HepG2 (cell line): ENCODE measurements around the gene MOCS1. TPM values are rescaled to one million over a fixed set of nuclear protein-coding genes. Genes with fewer than 3 reads are reported as not detected.

Source experiments
- ATAC-seq: fragments of 200-7000 bp; cut with Tn5 transposase; 3 replicates; pipeline ENCODE4 v1.9.1; 2020; ENCODE audit warnings: mild to moderate bottlenecking, moderate library complexity
- BruUV-seq: library from RNA; stranded (reverse); fragments of 400-500 nt; replicated peaks from 2 replicates; lab custom pipeline; 2021; lab: Mats Ljungman, UMichigan
- CTCF ChIA-PET: fragments of 300-600 bp; formaldehyde crosslinking; extraction: SDS; loops from one replicate; lab custom pipeline; 2021; ENCODE audit warnings: low total read pairs, inconsistent platforms, low intra/inter-chr PET ratio; lab: Yijun Ruan, JAX
- POLR2A ChIA-PET: fragments of 350-600 bp; sonication (Branson Sonifier 250); formaldehyde crosslinking; loops from one replicate; lab custom pipeline; 2020; ENCODE audit warnings: antibody characterized with exemption, inconsistent platforms; lab: Yijun Ruan, JAX
- DNase-seq: peaks from one replicate; pipeline ENCODE4 v3.0.0-alpha.2; 2015; ENCODE audit warnings: low spot score
- FAIRE-seq: peaks from 3 replicates; lab custom pipeline; 2011; peaks lifted over from hg19 to GRCh38; lab: Jason Lieb, UNC
- H2AFZ ChIP-seq: one replicate; pipeline ENCODE4 v1.6.1; 2011; ENCODE audit warnings: low read length, inconsistent platforms
- H3K27ac ChIP-seq: fragments of 300-600 bp; 3 replicates; pipeline ENCODE4 v1.8.0; 2011; ENCODE audit warnings: mixed run types, mild to moderate bottlenecking, mixed read lengths, low read length, inconsistent platforms; ENCODE audit not compliant: insufficient read depth; ENCODE audit errors: extremely low read length
- H3K27me3 ChIP-seq, 2 experiments: fragments of 200-600 bp in 1 of 2; 2 replicates in 1 of 2; 3 replicates in 1 of 2; pipeline versions ENCODE4 v1.6.0 to v1.8.0; 2011; ENCODE audit warnings: low read length in 2 of 2, mild to moderate bottlenecking in 2 of 2, moderate library complexity in 2 of 2, inconsistent platforms in 1 of 2; ENCODE audit not compliant: insufficient read depth in 2 of 2, control insufficient read depth in 1 of 2
- H3K36me3 ChIP-seq, 2 experiments: fragments of 200-600 bp in 1 of 2; replicated peaks in 1 of 2; 2 replicates in 1 of 2; 3 replicates in 1 of 2; pipeline versions ENCODE4 v1.5.1 to v1.8.0; 2011; ENCODE audit warnings: low read length in 2 of 2, inconsistent platforms in 1 of 2; ENCODE audit not compliant: insufficient read depth in 2 of 2, control insufficient read depth in 1 of 2
- H3K4me1 ChIP-seq: 2 replicates; pipeline ENCODE4 v1.5.1; 2012; ENCODE audit warnings: low read length, inconsistent platforms; ENCODE audit not compliant: insufficient read depth
- H3K4me2 ChIP-seq: 2 replicates; pipeline ENCODE4 v1.6.0; 2011; ENCODE audit warnings: low read depth, low read length, inconsistent platforms
- H3K4me3 ChIP-seq, 3 experiments: fragments of 200-600 bp in 1 of 3; sonication (generic), shearing (Covaris generic) in 1 of 3; replicated peaks in 1 of 3; 2 replicates each; pipeline ENCODE4 v1.5.1; 2011 to 2016; ENCODE audit warnings: low read length in 3 of 3, inconsistent platforms in 2 of 3, low read depth in 2 of 3, mild to moderate bottlenecking in 2 of 3, control low read depth in 1 of 3, mixed read lengths in 1 of 3; ENCODE audit not compliant: insufficient read depth in 1 of 3
- H3K79me2 ChIP-seq: one replicate; pipeline ENCODE4 v1.6.1; 2011; ENCODE audit warnings: low read length, inconsistent platforms; ENCODE audit not compliant: insufficient read depth
- H3K9ac ChIP-seq: 2 replicates; pipeline ENCODE4 v1.6.0; 2011; ENCODE audit warnings: mild to moderate bottlenecking, low read depth, low read length, inconsistent platforms; ENCODE audit not compliant: insufficient read depth
- H3K9me3 ChIP-seq: 2 replicates; pipeline ENCODE4 v1.5.1; 2012; ENCODE audit warnings: mild to moderate bottlenecking, low read length
- H4K20me1 ChIP-seq: 2 replicates; pipeline ENCODE4 v1.6.0; 2011; ENCODE audit warnings: inconsistent platforms, mild to moderate bottlenecking, low read length, moderate library complexity; ENCODE audit not compliant: insufficient read depth
- CAMTA2 ChIP-seq: sonication (generic); formaldehyde crosslinking; IDR thresholded peaks from 2 replicates; pipeline ENCODE4 v1.4.0; 2020; ENCODE audit warnings: mild to moderate bottlenecking, missing genetic modification reagents, borderline replicate concordance
- CCAR2 ChIP-seq: fragments of 200-400 bp; formaldehyde crosslinking; optimal IDR thresholded peaks from 2 replicates; pipeline ENCODE3; 2018; ENCODE audit warnings: low read depth, mild to moderate bottlenecking, low read length, moderate library complexity
- ERF ChIP-seq: IDR thresholded peaks from 2 replicates; pipeline ENCODE4 v1.6.1; 2018; ENCODE audit warnings: missing biosample characterization, missing genetic modification reagents
- KMT2A ChIP-seq: sonication (generic); formaldehyde crosslinking; IDR thresholded peaks from 2 replicates; pipeline ENCODE4 v1.4.0; 2020; ENCODE audit warnings: missing genetic modification reagents
- LCORL ChIP-seq, 2 experiments: fragments of 450-650 bp in 1 of 2; sonication (generic) in 1 of 2; formaldehyde crosslinking in 1 of 2; IDR thresholded peaks; 2 replicates each; pipeline versions ENCODE4 v1.5.0 to v1.6.1; 2017 to 2020; ENCODE audit warnings: antibody characterized with exemption in 1 of 2, missing genetic modification reagents in 1 of 2
- MIXL1 ChIP-seq: IDR thresholded peaks from 2 replicates; pipeline ENCODE4 v1.6.1; 2016
- RAD51 ChIP-seq: fragments of 450-650 bp; IDR thresholded peaks from 2 replicates; pipeline ENCODE4 v1.6.1; 2016; ENCODE audit warnings: borderline replicate concordance
- RCOR2 ChIP-seq: IDR thresholded peaks from 2 replicates; pipeline ENCODE4 v1.6.1; 2016; ENCODE audit warnings: missing biosample characterization, missing genetic modification reagents
- SMARCE1 ChIP-seq: fragments of 450-650 bp; IDR thresholded peaks from 2 replicates; pipeline ENCODE4 v1.6.1; 2017; ENCODE audit warnings: borderline replicate concordance
- STAG1 ChIP-seq: sonication (generic); formaldehyde crosslinking; IDR thresholded peaks from 2 replicates; pipeline ENCODE4 v1.4.0; 2020; ENCODE audit warnings: missing genetic modification reagents
- YEATS4 ChIP-seq: sonication (generic); formaldehyde crosslinking; IDR thresholded peaks from 2 replicates; pipeline ENCODE4 v1.4.0; 2020; ENCODE audit warnings: missing genetic modification reagents, borderline replicate concordance
- ZKSCAN8 ChIP-seq: IDR thresholded peaks from 2 replicates; pipeline ENCODE4 v1.6.1; 2016; ENCODE audit warnings: borderline replicate concordance, missing genetic modification reagents, missing compliant biosample characterization
- ZNF430 ChIP-seq: sonication (generic); formaldehyde crosslinking; IDR thresholded peaks from 2 replicates; pipeline ENCODE4 v1.9.0; 2021; ENCODE audit warnings: mild to moderate bottlenecking, missing genetic modification reagents
- ZNF431 ChIP-seq: sonication (generic); formaldehyde crosslinking; IDR thresholded peaks from 2 replicates; pipeline ENCODE4 v1.9.0; 2022; ENCODE audit warnings: missing genetic modification reagents, low read depth, mild to moderate bottlenecking, borderline replicate concordance
- ZNF589 ChIP-seq: sonication (generic); formaldehyde crosslinking; conservative IDR thresholded peaks from 2 replicates; pipeline ENCODE4 v1.8.0; 2022; ENCODE audit warnings: mild to moderate bottlenecking, moderate library complexity, missing genetic modification reagents
- ZNF670 ChIP-seq: sonication (generic); formaldehyde crosslinking; IDR thresholded peaks from 2 replicates; pipeline ENCODE4 v1.8.0; 2022; ENCODE audit warnings: mild to moderate bottlenecking, missing genetic modification reagents, borderline replicate concordance
- ZNF777 ChIP-seq: sonication (generic); formaldehyde crosslinking; IDR thresholded peaks from 2 replicates; pipeline ENCODE4 v1.4.0; 2020; ENCODE audit warnings: missing genetic modification reagents
- WGBS: methylation state at CpG from one replicate; pipeline ENCODE4 v1.1.6; 2017; ENCODE audit warnings: low lambda C conversion rate; 5-methylcytosine and 5-hydroxymethylcytosine counted together
- in situ Hi-C: cut with HindIII; loops from 2 replicates; pipeline ENCODE4 v1.10.0; 2017; ENCODE audit warnings: low pct_unique_long_range_greater_than_20kb; ENCODE audit not compliant: extremely low pct_ligation_motif_present
- intact Hi-C: fragments of 100-400 bp; cut with micrococcal nuclease; formaldehyde crosslinking; loops from one replicate; pipeline ENCODE4 v1.10.0; 2022; ENCODE audit not compliant: unreplicated experiment
- polyA plus RNA-seq, 8 experiments: library from polyadenylated mRNA; depleted of rRNA in 3 of 8; stranded (reverse) in 7 of 8; unstranded in 1 of 8; fragments of >200 nt; fragmentation: Illumina TruSeq in 4 of 8; extraction: Trizol in 4 of 8; gene quantifications; 2 replicates each; pipeline versions ENCODE4 v1.2.1 to v1.2.3, GENCODE V29; 2011 to 2016; ENCODE audit warnings: low read depth in 4 of 8, missing spikeins in 1 of 8, mixed read lengths in 1 of 8; ENCODE audit not compliant: insufficient read depth in 1 of 8
- total RNA-seq, 5 experiments: library from RNA; depleted of rRNA; stranded (reverse); fragments of >200 nt; fragmentation: Illumina TruSeq; extraction: Trizol; gene quantifications; 2 replicates each; pipeline ENCODE4 v1.2.3, GENCODE V29; 2016; ENCODE audit warnings: low read depth in 1 of 5
- TF ChIP-seq, protein P1 (sequence below): sonication (generic); formaldehyde crosslinking; IDR thresholded peaks from 2 replicates; pipeline ENCODE4 v1.8.0; 2023; ENCODE audit warnings: mild to moderate bottlenecking, missing genetic modification reagents
- TF ChIP-seq, protein P2 (sequence below): sonication (generic); formaldehyde crosslinking; IDR thresholded peaks from 2 replicates; pipeline ENCODE4 v1.8.1; 2023; ENCODE audit warnings: mild to moderate bottlenecking, inconsistent platforms, moderate library complexity, missing genetic modification reagents, borderline replicate concordance
- TF ChIP-seq, protein P3 (sequence below): sonication (generic); formaldehyde crosslinking; IDR thresholded peaks from 2 replicates; pipeline ENCODE4 v1.4.0; 2020; ENCODE audit warnings: missing genetic modification reagents, borderline replicate concordance

The MOCS1 gene
- total and polyA plus RNA-seq, 2 of the 13 experiments (the other 11 are each of a cell fraction or from before 2014, with no cell fraction given) = 5.3 to 11.7 TPM

DNA sequence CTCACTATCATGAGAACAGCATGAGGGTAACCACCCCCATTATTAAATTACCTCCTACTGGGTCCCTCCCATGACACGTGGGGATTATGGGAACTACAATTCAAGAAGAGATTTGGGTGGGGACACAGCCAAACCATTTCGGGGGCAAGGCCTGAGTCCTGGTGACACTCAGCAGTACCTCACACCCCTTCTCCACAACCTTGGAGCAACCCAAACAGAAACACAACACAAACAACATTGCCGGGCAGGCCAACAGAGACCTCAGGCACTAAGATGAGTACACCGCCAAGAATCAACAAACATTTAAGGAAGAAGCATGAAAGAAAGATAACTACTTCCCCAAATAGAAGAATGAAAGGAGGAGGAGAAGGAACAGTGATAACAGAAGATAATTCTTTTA lies 16.9 kb downstream of the MOCS1 start:
- POLR2A ChIA-PET = interaction anchor here (2.3 kb wide), 1 partner anchor 17 kb away, joined by 8 read pairs; the partner anchor contains the start of gene MOCS1
- no peak overlapping the region for H2AFZ ChIP-seq
- 94% methylated on average over 4 of the region's 4 CpGs for WGBS
- in situ Hi-C loops = no loop called here
- CTCF ChIA-PET = no interaction called here
- no peak for TF ChIP-seq CAMTA2 (CRISPR knock-in tag)
- TF ChIP-seq ZNF777 (CRISPR knock-in tag) = no peak
- no peak for TF ChIP-seq ZNF430
- TF ChIP-seq RCOR2 = no peak
- TF ChIP-seq ZKSCAN8 (CRISPR knock-in tag) = no peak
- TF ChIP-seq KMT2A (CRISPR knock-in tag) = no peak
- no peak for TF ChIP-seq RAD51
- TF ChIP-seq SMARCE1 = no peak
- TF ChIP-seq ERF (CRISPR knock-in tag) = no peak
- TF ChIP-seq, protein P1, sequence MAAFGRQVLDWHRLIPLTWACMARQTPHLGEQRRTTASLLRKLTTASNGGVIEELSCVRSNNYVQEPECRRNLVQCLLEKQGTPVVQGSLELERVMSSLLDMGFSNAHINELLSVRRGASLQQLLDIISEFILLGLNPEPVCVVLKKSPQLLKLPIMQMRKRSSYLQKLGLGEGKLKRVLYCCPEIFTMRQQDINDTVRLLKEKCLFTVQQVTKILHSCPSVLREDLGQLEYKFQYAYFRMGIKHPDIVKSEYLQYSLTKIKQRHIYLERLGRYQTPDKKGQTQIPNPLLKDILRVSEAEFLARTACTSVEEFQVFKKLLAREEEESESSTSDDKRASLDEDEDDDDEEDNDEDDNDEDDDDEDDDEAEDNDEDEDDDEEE (CRISPR knock-in tag) = no peak
- TF ChIP-seq CCAR2 = no peak
- TF ChIP-seq MIXL1 (CRISPR knock-in tag) = no peak
- TF ChIP-seq LCORL (IDR thresholded peaks at IDR 0.05) = no peak
- no peak for TF ChIP-seq LCORL (CRISPR knock-in tag; IDR thresholded peaks at IDR 0.05)
- TF ChIP-seq, protein P2, sequence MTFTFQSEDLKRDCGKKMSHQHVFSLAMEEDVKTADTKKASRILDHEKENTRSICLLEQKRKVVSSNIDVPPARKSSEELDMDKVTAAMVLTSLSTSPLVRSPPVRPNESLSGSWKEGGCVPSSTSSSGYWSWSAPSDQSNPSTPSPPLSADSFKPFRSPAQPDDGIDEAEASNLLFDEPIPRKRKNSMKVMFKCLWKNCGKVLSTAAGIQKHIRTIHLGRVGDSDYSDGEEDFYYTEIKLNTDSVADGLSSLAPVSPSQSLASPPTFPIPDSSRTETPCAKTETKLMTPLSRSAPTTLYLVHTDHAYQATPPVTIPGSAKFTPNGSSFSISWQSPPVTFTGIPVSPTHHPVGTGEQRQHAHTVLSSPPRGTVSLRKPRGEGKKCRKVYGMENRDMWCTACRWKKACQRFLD = no peak
- TF ChIP-seq ZNF670 (CRISPR knock-in tag) = no peak
- no peak for TF ChIP-seq ZNF589 (CRISPR knock-in tag)
- no peak for TF ChIP-seq YEATS4
- no peak for TF ChIP-seq ZNF431 (CRISPR knock-in tag)
- TF ChIP-seq, protein P3, sequence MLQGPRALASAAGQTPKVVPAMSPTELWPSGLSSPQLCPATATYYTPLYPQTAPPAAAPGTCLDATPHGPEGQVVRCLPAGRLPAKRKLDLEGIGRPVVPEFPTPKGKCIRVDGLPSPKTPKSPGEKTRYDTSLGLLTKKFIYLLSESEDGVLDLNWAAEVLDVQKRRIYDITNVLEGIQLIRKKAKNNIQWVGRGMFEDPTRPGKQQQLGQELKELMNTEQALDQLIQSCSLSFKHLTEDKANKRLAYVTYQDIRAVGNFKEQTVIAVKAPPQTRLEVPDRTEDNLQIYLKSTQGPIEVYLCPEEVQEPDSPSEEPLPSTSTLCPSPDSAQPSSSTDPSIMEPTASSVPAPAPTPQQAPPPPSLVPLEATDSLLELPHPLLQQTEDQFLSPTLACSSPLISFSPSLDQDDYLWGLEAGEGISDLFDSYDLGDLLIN (CRISPR knock-in tag) = no peak
- no peak for TF ChIP-seq STAG1 (CRISPR knock-in tag)
- TF ChIP-seq, all 625 proteins: peak for 0
- no peaks in the 10 kb centered on the region for H4K20me1 ChIP-seq
- DNase-seq = no peak
- H3K9me3 ChIP-seq = no peaks in the 10 kb centered on the region
- no peak for ATAC-seq
- no peaks in the 10 kb centered on the region for H3K27me3 ChIP-seq
- intact Hi-C loops = no loop called here
- no peak overlapping the region for H3K27ac ChIP-seq
- H3K4me2 ChIP-seq = no peak overlapping the region
- BruUV-seq = no TSS peak
- peaks cover 7% of the 10 kb centered on the region; the same call in 1 of the 2 replicates for H3K4me1 ChIP-seq
- H3K36me3 ChIP-seq = peaks cover 9 to 25% of the 10 kb centered on the region in 2 experiments; a peak in 4 of 5 replicates
- FAIRE-seq = no peak
- no peaks in the 10 kb centered on the region for H3K79me2 ChIP-seq
- H3K4me3 ChIP-seq = no peak overlapping the region
- no peak overlapping the region for H3K9ac ChIP-seq
